ENCODE results near the gene SMARCA4. TPM values are rescaled to one million over a fixed set of nuclear protein-coding genes. Genes with fewer than 3 reads are reported as not detected.

Gene SMARCA4
- total and polyA plus RNA-seq, 7 donors: 22.5 to 73.9 (median 39.1) TPM

DNA sequence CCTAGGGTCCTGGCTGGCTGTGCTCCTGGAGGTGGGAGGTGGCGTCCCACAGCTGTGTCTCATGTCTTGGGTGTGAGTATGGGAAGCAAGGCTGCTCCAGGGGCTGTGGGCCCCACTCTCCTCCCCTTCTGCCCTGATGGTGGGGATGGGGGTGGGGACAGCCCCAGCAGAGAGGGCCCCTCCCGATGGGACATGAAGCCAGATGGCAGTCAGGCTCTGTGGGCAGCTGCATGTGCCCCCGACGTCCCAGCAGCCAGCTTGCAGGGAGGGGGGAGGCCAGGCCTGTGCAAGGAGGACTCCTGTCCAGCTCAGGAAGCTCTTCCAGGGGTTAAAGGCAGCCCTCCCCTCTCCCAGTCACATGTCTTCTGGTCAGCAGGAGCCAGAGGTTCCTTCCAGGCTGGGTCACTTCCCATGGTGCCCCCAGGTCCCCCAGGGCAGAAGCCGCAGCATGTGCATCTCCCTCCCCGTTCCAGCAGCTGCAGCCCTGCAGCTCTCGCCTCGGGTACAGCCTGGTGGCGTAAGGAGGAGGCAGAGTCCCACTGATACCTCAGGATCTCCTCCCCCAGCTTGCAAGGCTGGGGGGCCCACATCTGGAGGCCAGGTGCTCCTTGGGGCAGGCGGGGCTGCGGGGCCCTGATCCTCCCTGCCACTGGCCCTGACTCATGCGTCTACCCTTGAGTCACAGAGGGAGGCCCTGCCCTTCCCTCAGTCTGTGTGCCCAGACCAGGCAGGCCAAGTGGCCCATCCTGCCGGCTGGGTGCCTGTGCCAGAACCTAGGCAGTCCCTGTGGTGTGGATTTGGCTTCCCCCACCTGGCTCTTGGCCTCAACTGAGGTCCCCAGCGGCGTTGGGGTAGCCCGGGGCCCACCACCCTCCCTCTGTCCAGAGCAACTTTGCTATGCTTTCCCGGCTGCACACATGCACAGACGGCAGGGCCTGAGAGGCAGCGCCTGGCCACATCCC, 45.4 kb upstream of the SMARCA4 start:
- intact Hi-C loops (cut with DNase I): no loop called here
- peaks cover 30 to 92% (median 48%) of the 10 kb centered on the region in 4 donors for H3K36me3 ChIP-seq

GRCh38 chr19:10916602-10917001, 44.2 kb upstream of the SMARCA4 start:
- Histone ChIP-seq H3K36me3 (peaks cover 28 to 92% (median 44%) of the 10 kb centered on the region in 4 donors), H3K4me1 (no peaks in the 10 kb centered on the region), H3K27ac (no peak overlapping the region), H3K4me3 (no peak overlapping the region), H3K27me3 (no peaks in the 10 kb centered on the region), H3K9me3 (no peaks in the 10 kb centered on the region)
- intact Hi-C loops (cut with DNase I): no loop called here
- 94 to 96% methylated on average over 6 of the region's 6 CpGs for WGBS, 2 donors
- TF ChIP-seq EP300 (IDR thresholded peaks at IDR 0.05) (no peak), CTCF (IDR thresholded peaks at IDR 0.05) (no peak), POLR2A (IDR thresholded peaks at IDR 0.05) (no peak), POLR2AphosphoS5 (IDR thresholded peaks at IDR 0.05) (no peak)
- no peak for DNase-seq

More for the DNA sequence above, 45.4 kb upstream of the SMARCA4 start:
- WGBS, 2 donors: 90 to 92% methylated on average over 19 of the region's 19 CpGs
- Histone ChIP-seq H3K27me3 (no peaks in the 10 kb centered on the region), H3K9me3 (no peaks in the 10 kb centered on the region), H3K27ac (no peak overlapping the region), H3K4me1 (no peaks in the 10 kb centered on the region), H3K4me3 (no peak overlapping the region)
- no peak for TF ChIP-seq EP300 (IDR thresholded peaks at IDR 0.05)
- no peak for TF ChIP-seq POLR2A (IDR thresholded peaks at IDR 0.05)
- TF ChIP-seq POLR2AphosphoS5 (IDR thresholded peaks at IDR 0.05): no peak
- TF ChIP-seq CTCF (IDR thresholded peaks at IDR 0.05): no peak
- DNase-seq: no peak

GRCh38 chr19:10918359-10918758, 42.5 kb upstream of the SMARCA4 start:
- no peak overlapping the region for H3K4me3 ChIP-seq
- 92 to 96% methylated on average over 11 of the region's 11 CpGs for WGBS, 2 donors
- no peaks in the 10 kb centered on the region for H3K9me3 ChIP-seq
- intact Hi-C loops (cut with DNase I): no loop called here
- no peaks in the 10 kb centered on the region for H3K4me1 ChIP-seq
- no peaks in the 10 kb centered on the region for H3K27me3 ChIP-seq
- no peak for DNase-seq
- no peak overlapping the region for H3K27ac ChIP-seq
- no peak for TF ChIP-seq CTCF (IDR thresholded peaks at IDR 0.05)
- TF ChIP-seq EP300 (IDR thresholded peaks at IDR 0.05): no peak
- no peak for TF ChIP-seq POLR2A (IDR thresholded peaks at IDR 0.05)
- no peak for TF ChIP-seq POLR2AphosphoS5 (IDR thresholded peaks at IDR 0.05)
- peaks cover 19 to 92% (median 38%) of the 10 kb centered on the region in 4 donors for H3K36me3 ChIP-seq

- Histone ChIP-seq H3K9me3 (no peaks in the 10 kb centered on the region), H3K4me3 (no peak overlapping the region), H3K4me1 (no peaks in the 10 kb centered on the region), H3K27me3 (no peaks in the 10 kb centered on the region), H3K27ac (no peak overlapping the region), H3K36me3 (peaks cover 15 to 87% (median 37%) of the 10 kb centered on the region in 4 donors)
- WGBS, 2 donors: 75 to 86% methylated on average over 26 of the region's 26 CpGs
- no peak for DNase-seq
- intact Hi-C loops (cut with DNase I): no loop called here
- TF ChIP-seq CTCF (IDR thresholded peaks at IDR 0.05): no peak
- TF ChIP-seq POLR2A (IDR thresholded peaks at IDR 0.05): no peak
- no peak for TF ChIP-seq POLR2AphosphoS5 (IDR thresholded peaks at IDR 0.05)
- no peak for TF ChIP-seq EP300 (IDR thresholded peaks at IDR 0.05)
These were observed 41.2 kb upstream of the SMARCA4 start for GRCh38 chr19:10919352-10920287.
